Measurements from ENCODE around the gene FLYWCH1. TPM values are rescaled to one million over a fixed set of nuclear protein-coding genes. Genes with fewer than 3 reads are reported as not detected.

Gene FLYWCH1
- total and polyA plus RNA-seq, 4 donors, result 3.9 to 12.2 (median 7.8) TPM

DNA sequence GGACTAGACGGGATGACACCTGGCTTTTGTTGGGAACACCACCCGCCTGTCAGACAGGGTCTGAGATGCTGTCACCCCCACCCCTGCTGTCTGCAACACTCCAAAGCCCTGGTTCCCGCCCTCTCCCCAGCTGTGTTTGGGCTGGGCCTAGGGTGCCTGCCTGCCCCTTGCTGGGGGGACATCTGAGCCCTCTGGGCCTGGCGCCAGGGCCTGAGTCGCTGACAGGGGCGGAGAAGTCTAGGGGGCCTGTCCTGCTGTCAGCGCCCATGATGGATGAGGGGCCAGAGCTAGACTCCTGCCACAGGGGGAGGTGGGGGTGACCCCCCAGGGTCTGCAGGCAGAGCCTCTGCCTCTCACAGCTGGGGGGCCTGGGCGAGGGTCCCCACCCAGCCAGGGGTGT is 76.1 kb downstream of the FLYWCH1 start:
- Histone ChIP-seq H3K9me3 (ENCODE audit: control insufficient read depth in 4 of 4, low read length in 3 of 4) (no peaks in the 10 kb centered on the region), H3K4me1 (ENCODE audit: control insufficient read depth in 4 of 4, insufficient read depth in 4 of 4, low read length in 3 of 4) (peaks cover 0 to 17% (median 9%) of the 10 kb centered on the region in 4 donors), H3K4me3 (ENCODE audit: low read depth in 1 of 3, low read length in 3 of 3) (no peak overlapping the region), H3K27ac (ENCODE audit: low read depth in 1 of 2, low read length in 2 of 2) (no peak overlapping the region), H3K9ac (ENCODE audit: low read depth in 1 of 2, low read length in 2 of 2) (no peak overlapping the region), H3K36me3 (ENCODE audit: control insufficient read depth in 4 of 4, insufficient read depth in 3 of 4, low read depth in 1 of 4, low read length in 3 of 4) (no peaks in the 10 kb centered on the region), H3K27me3 (ENCODE audit: control insufficient read depth in 4 of 4, insufficient read depth in 4 of 4, low read length in 3 of 4) (no peaks in the 10 kb centered on the region)
- TF ChIP-seq FOXA1 (IDR thresholded peaks at IDR 0.05) (no peak), SP1 (IDR thresholded peaks at IDR 0.05) (no peak), YY1 (IDR thresholded peaks at IDR 0.05) (no peak), JUND (IDR thresholded peaks at IDR 0.05) (no peak), RAD21 (IDR thresholded peaks at IDR 0.05) (no peak), GABPA (IDR thresholded peaks at IDR 0.05 in 1 of 2, conservative IDR thresholded peaks at IDR 0.05 in 1 of 2) (no peak)
- TF ChIP-seq, protein P1, sequence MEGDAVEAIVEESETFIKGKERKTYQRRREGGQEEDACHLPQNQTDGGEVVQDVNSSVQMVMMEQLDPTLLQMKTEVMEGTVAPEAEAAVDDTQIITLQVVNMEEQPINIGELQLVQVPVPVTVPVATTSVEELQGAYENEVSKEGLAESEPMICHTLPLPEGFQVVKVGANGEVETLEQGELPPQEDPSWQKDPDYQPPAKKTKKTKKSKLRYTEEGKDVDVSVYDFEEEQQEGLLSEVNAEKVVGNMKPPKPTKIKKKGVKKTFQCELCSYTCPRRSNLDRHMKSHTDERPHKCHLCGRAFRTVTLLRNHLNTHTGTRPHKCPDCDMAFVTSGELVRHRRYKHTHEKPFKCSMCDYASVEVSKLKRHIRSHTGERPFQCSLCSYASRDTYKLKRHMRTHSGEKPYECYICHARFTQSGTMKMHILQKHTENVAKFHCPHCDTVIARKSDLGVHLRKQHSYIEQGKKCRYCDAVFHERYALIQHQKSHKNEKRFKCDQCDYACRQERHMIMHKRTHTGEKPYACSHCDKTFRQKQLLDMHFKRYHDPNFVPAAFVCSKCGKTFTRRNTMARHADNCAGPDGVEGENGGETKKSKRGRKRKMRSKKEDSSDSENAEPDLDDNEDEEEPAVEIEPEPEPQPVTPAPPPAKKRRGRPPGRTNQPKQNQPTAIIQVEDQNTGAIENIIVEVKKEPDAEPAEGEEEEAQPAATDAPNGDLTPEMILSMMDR (IDR thresholded peaks at IDR 0.05; ENCODE audit: low read depth, low read length, missing input control), result no peak
- WGBS, result 84% methylated on average over 8 of the region's 8 CpGs
- no peak for DNase-seq (ENCODE audit: low spot score)

DNA sequence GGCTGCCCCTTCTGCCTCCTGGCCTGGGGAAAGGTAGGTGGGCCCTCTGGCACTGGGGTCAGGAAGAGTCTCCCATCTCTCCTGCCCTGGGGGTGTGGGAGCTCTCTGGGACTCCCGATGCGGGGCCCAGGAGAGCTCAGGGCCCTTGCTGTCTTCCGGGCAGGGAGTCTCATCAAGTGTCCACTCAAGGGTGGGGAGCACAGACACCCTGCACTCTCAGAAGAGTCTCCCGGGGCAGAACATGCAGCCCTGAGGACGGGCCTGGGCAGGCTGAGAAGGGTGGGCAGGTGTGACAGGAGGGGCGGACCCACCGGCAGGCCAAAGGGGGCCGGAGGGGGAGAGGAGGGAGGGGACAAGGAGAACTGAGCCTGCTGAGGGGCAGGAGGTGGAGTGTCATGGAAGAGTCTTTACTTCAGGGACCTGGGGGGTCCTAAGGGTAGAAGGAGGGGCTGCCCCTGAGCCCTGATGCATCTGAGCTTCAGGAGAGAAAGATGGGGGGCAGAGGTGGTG is 76.9 kb downstream of the FLYWCH1 start:
- H3K27me3 ChIP-seq (ENCODE audit: control insufficient read depth in 4 of 4, insufficient read depth in 4 of 4, low read length in 3 of 4), result no peaks in the 10 kb centered on the region
- no peak for DNase-seq (ENCODE audit: low spot score)
- no peak overlapping the region for H3K9ac ChIP-seq (ENCODE audit: low read depth in 1 of 2, low read length in 2 of 2)

DNA sequence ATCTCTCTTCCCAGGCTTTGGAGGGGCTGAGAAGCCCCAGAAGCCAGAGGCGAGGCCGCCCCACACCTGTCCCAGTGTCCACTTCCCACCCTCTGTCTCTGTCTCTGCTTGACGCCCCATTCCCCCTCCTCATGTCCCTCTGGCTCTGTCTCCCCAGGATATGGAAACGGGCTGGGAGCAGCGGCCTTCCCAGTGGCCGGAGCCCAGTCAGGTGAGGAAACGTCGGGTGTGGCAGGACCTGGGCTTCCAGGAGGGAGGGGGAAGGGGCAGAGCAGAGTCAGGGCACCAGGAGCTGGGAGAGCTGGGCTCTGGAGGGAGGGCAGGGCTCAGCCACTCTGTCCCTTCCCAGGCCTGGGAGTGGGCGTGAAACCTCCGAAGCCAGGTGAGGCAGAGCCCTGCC is 79.2 kb downstream of the FLYWCH1 start:
- TF ChIP-seq SP1 (IDR thresholded peaks at IDR 0.05), result no peak
- no peak for TF ChIP-seq NR2F2 (IDR thresholded peaks at IDR 0.05)
- TF ChIP-seq HNF4A (conservative IDR thresholded peaks at IDR 0.05), result no peak
- TF ChIP-seq RAD21 (IDR thresholded peaks at IDR 0.05), result no peak
- TF ChIP-seq, protein P1 (IDR thresholded peaks at IDR 0.05; ENCODE audit: low read depth, low read length, missing input control), result no peak
- no peak for TF ChIP-seq FOXA1 (IDR thresholded peaks at IDR 0.05)
- no peak for TF ChIP-seq HNF4G (IDR thresholded peaks at IDR 0.05)
- TF ChIP-seq JUND (IDR thresholded peaks at IDR 0.05), result no peak
- TF ChIP-seq, protein P2, sequence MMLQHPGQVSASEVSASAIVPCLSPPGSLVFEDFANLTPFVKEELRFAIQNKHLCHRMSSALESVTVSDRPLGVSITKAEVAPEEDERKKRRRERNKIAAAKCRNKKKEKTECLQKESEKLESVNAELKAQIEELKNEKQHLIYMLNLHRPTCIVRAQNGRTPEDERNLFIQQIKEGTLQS (IDR thresholded peaks at IDR 0.05), result no peak
- TF ChIP-seq GABPA (IDR thresholded peaks at IDR 0.05 in 1 of 2, conservative IDR thresholded peaks at IDR 0.05 in 1 of 2), result no peak
- no peak for TF ChIP-seq EGR1 (IDR thresholded peaks at IDR 0.05; ENCODE audit: low read depth in 2 of 2)
- TF ChIP-seq RXRA (IDR thresholded peaks at IDR 0.05), result no peak
- TF ChIP-seq, protein P3, sequence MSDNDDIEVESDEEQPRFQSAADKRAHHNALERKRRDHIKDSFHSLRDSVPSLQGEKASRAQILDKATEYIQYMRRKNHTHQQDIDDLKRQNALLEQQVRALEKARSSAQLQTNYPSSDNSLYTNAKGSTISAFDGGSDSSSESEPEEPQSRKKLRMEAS (IDR thresholded peaks at IDR 0.05), result no peak
- no peak for TF ChIP-seq TAF1 (conservative IDR thresholded peaks at IDR 0.05)
- no peak for TF ChIP-seq FOXA2 (IDR thresholded peaks at IDR 0.05)
- Histone ChIP-seq H3K27me3 (ENCODE audit: control insufficient read depth in 4 of 4, insufficient read depth in 4 of 4, low read length in 3 of 4) (no peaks in the 10 kb centered on the region), H3K4me1 (ENCODE audit: control insufficient read depth in 4 of 4, insufficient read depth in 4 of 4, low read length in 3 of 4) (peaks cover 0 to 6% (median 1%) of the 10 kb centered on the region in 4 donors), H3K4me3 (ENCODE audit: low read depth in 1 of 3, low read length in 3 of 3) (no peak overlapping the region), H3K9ac (ENCODE audit: low read depth in 1 of 2, low read length in 2 of 2) (no peak overlapping the region), H3K27ac (ENCODE audit: low read depth in 1 of 2, low read length in 2 of 2) (no peak overlapping the region), H3K9me3 (ENCODE audit: control insufficient read depth in 4 of 4, low read length in 3 of 4) (no peaks in the 10 kb centered on the region), H3K36me3 (ENCODE audit: control insufficient read depth in 4 of 4, insufficient read depth in 3 of 4, low read depth in 1 of 4, low read length in 3 of 4) (no peaks in the 10 kb centered on the region)
- WGBS, result 81% methylated on average over 10 of the region's 10 CpGs
- no peak for DNase-seq (ENCODE audit: low spot score)

More for the DNA sequence above, 76.9 kb downstream of the FLYWCH1 start:
- no peak overlapping the region for H3K27ac ChIP-seq (ENCODE audit: low read depth in 1 of 2, low read length in 2 of 2)
- 84% methylated on average over 8 of the region's 8 CpGs for WGBS
- TF ChIP-seq GABPA (IDR thresholded peaks at IDR 0.05 in 1 of 2, conservative IDR thresholded peaks at IDR 0.05 in 1 of 2) (no peak), FOXA2 (IDR thresholded peaks at IDR 0.05) (no peak)
- peaks cover 0 to 17% (median 9%) of the 10 kb centered on the region in 4 donors for H3K4me1 ChIP-seq (ENCODE audit: control insufficient read depth in 4 of 4, insufficient read depth in 4 of 4, low read length in 3 of 4)
- H3K36me3 ChIP-seq (ENCODE audit: control insufficient read depth in 4 of 4, insufficient read depth in 3 of 4, low read depth in 1 of 4, low read length in 3 of 4), result no peaks in the 10 kb centered on the region
- no peak overlapping the region for H3K4me3 ChIP-seq (ENCODE audit: low read depth in 1 of 3, low read length in 3 of 3)
- H3K9me3 ChIP-seq (ENCODE audit: control insufficient read depth in 4 of 4, low read length in 3 of 4), result no peaks in the 10 kb centered on the region

All from liver (tissue), 9 donors.